ENCODE data around the gene SHROOM3.

The SHROOM3 gene

GRCh38 chr4:76494871-76495590, 60.0 kb downstream of the SHROOM3 start:
- DNase-seq, result no peak

- no peak for DNase-seq
Measured at GRCh38 chr4:76498550-76498949, 63.5 kb downstream of the SHROOM3 start.

GRCh38 chr4:76499461-76499860, 64.4 kb downstream of the SHROOM3 start:
- no peak for DNase-seq

GRCh38 chr4:76502886-76503285, 67.9 kb downstream of the SHROOM3 start:
- DNase-seq, result no peak

- no peak for DNase-seq
Measured at GRCh38 chr4:76504613-76505465, 69.8 kb downstream of the SHROOM3 start.

GRCh38 chr4:76511947-76512346, 76.9 kb downstream of the SHROOM3 start:
- DNase-seq, result no peak

GRCh38 chr4:76513482-76513881, 78.5 kb downstream of the SHROOM3 start:
- DNase-seq, result no peak

- DNase-seq, result no peak
Measured at GRCh38 chr4:76514087-76514486, 79.1 kb downstream of the SHROOM3 start.

- DNase-seq, result no peak
Measured at GRCh38 chr4:76515975-76516843, 81.2 kb downstream of the SHROOM3 start.

GRCh38 chr4:76518241-76518640, 83.2 kb downstream of the SHROOM3 start:
- no peak for DNase-seq

GRCh38 chr4:76523593-76523992, 88.6 kb downstream of the SHROOM3 start:
- DNase-seq, result no peak

- DNase-seq, result no peak
Measured at GRCh38 chr4:76525751-76526150, 90.7 kb downstream of the SHROOM3 start.

- DNase-seq, result no peak
Measured at GRCh38 chr4:76526585-76526990, 91.6 kb downstream of the SHROOM3 start.

- no peak for DNase-seq
Measured at GRCh38 chr4:76527666-76528065, 92.6 kb downstream of the SHROOM3 start.

- DNase-seq, result no peak
Measured at GRCh38 chr4:76531597-76531996, 96.6 kb downstream of the SHROOM3 start.

GRCh38 chr4:76532805-76533204, 97.8 kb downstream of the SHROOM3 start:
- no peak for DNase-seq

- DNase-seq, result no peak
Measured at GRCh38 chr4:76533314-76533713, 98.3 kb downstream of the SHROOM3 start.

- DNase-seq, result no peak
Measured at GRCh38 chr4:76535603-76536372, 100.8 kb downstream of the SHROOM3 start.

GRCh38 chr4:76536373-76536689, 101.3 kb downstream of the SHROOM3 start:
- no peak for DNase-seq

GRCh38 chr4:76538296-76538695, 103.3 kb downstream of the SHROOM3 start:
- no peak for DNase-seq

- no peak for DNase-seq
Measured at GRCh38 chr4:76539979-76540378, 105.0 kb downstream of the SHROOM3 start.

GRCh38 chr4:76540486-76540885, 105.5 kb downstream of the SHROOM3 start:
- no peak for DNase-seq

- no peak for DNase-seq
Measured at GRCh38 chr4:76543378-76543777, 108.3 kb downstream of the SHROOM3 start.

All from stimulated activated CD4-positive, alpha-beta T cell treated with anti-CD3 and anti-CD28 coated beads, Interleukin-12 subunit alpha, Interleukin-12 subunit beta, amount 100 ng/mL, for 4 hours (primary cell).